Hematopoietic multipotent progenitor cell (in vitro differentiated cells): ENCODE measurements around the gene BGN. TPM values are rescaled to one million over a fixed set of nuclear protein-coding genes. Genes with fewer than 3 reads are reported as not detected.
A peak's percentile ranks its signal among the peaks of the same experiment; 100 is the strongest.

Experiments used
- DNase-seq, 3 donors: peaks; one replicate each; pipeline ENCODE4 v3.0.0-alpha.2; 2011 to 2015; ENCODE audit warnings: low read depth in 2 of 3, low spot score in 2 of 3
- total RNA-seq: library from RNA; depleted of rRNA; stranded (reverse); fragments of >200 nt; gene quantifications from one replicate; pipeline ENCODE4 v1.2.3, GENCODE V29; 2012

Gene BGN
- total RNA-seq, 1 donor = not detected

DNA sequence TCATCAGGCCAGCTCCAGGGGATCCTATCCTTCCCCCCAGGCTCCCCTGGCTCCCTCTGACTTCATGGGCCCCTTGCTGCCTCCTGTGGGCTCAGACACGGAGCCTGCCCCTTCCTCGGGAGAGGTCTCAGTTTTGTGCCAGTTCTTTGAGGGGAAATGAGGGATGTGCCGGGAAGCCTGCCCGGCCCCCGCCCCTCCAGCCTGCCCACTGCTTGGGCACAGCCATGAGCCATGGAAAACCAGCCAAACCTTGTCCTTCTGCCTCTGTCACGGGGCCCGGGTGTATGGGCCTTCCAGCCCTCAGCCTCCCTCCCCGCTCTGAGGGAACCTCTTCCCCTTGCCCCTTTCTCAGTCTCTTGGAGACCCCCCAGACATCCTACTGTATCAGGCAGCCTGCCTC, 6.8 kb downstream of the BGN start:
- no peak for DNase-seq

GRCh38 chrX:153502131-153502530, 7.4 kb downstream of the BGN start:
- no peak for DNase-seq

- no peak for DNase-seq
These were observed 8.0 kb downstream of the BGN start for GRCh38 chrX:153502796-153503195.

DNA sequence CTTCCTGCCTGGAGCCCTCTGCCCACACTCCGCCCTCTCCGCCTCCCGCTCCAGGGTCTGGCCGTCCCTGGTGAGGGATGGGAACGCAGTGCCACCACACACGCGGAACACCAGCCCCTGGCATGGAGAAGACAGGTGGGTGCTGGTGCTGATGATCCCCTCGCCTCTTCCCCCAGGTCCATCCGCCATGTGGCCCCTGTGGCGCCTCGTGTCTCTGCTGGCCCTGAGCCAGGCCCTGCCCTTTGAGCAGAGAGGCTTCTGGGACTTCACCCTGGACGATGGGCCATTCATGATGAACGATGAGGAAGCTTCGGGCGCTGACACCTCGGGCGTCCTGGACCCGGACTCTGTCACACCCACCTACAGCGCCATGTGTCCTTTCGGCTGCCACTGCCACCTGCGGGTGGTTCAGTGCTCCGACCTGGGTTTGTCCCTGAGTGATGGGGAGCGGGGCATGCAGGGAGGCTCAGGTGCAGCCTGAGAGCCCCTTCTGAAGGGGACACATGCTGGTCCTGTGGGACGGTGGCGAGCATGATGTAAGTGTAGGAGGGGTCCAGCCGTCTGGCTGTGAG, 9.8 kb downstream of the BGN start:
- DNase-seq = no peak

DNA sequence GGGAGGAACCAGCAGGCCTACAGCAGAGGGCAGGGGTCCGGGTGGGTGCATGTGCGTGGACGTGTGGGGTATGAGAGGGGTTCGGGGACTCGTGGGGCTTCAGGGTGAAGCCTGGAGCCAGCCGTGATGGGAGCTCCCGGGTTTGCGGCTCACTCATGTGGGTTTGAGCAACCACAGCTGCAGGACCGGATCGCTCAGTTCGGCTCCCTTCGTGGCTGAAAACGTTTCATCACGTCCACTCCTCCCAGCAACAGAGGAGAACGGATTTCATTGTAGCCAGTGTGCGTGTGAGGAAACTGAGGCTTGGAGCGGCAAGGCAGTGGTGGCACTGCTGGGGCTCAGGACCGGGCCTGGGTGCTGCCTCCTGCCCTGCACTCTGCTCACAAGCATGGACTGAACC, 10.6 kb downstream of the BGN start:
- no peak for DNase-seq

- DNase-seq = peak; percentile 62 to 78 (median 70)
These were observed 12.9 kb downstream of the BGN start for GRCh38 chrX:153507484-153508178.

- DNase-seq = no peak
These were observed 14.8 kb downstream of the BGN start for GRCh38 chrX:153509592-153509991.

DNA sequence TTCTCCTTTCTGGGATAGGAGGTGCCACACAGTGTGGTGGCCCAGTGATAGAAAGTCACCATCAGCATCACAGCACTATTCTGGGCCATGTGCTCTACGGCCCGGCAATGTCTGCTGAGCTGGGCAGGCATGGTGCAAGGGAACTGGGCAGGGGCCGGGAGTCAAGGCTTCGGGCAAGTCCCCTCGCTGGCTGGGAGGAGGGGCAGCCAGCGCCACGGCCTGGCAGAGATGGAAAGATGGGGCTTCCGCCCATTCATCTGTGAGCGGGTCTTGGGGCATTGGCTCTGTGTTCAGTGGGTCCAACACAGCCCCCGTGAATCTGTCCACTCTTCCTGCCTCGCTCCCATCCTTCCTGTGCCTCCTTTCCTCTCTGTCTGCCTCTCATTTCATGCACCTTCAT, 15.6 kb downstream of the BGN start:
- no peak for DNase-seq

DNA sequence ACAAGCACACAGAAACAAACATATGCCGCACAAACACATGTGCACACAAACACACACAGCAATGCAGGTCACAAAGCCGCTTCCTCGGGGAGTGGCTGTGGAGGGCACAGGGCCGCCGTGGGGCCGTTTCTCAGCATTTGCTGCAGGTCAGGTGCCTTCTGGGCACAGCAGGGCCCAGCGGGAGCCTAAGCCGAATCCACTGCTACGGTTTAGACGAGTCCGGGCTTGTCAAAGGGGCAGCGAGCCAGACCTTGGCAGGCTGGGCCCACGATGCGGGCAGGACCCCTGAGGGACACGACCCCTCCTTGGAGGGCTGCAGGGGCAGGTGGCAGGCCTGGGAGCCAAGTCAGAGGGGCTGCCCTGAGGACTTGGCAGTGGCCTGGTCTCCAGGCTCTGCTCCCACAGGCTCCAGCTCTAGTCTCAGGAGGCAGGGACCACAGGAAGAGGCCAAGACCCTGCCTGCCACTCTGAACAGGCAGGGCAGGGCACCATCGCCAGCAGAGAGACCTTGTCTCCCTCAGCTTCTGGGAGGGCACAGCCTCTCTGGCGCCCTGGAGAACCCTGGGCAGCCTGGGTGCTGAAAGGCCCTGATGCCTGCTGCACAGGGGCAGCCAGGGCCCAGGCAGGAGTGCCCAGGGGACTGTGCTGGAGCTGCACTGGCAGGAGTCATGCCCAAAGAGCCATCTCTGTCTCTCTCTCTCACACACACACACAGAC, 17.2 kb downstream of the BGN start:
- no peak for DNase-seq

DNA sequence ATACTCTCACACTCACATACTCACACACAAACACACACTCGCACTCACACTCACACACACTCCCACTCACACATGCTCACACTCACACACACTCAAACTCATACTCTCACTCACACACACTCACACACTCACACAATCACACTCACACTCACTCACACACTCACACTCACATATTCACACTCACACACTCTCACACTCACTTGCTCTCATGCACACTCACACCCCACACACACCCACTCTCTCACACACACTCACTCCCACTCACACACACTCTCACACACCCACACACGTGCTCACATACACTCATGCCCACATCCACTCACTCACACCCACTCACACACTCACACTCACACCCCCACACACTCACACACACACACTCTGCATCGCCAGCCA, 17.7 kb downstream of the BGN start:
- no peak for DNase-seq

DNA sequence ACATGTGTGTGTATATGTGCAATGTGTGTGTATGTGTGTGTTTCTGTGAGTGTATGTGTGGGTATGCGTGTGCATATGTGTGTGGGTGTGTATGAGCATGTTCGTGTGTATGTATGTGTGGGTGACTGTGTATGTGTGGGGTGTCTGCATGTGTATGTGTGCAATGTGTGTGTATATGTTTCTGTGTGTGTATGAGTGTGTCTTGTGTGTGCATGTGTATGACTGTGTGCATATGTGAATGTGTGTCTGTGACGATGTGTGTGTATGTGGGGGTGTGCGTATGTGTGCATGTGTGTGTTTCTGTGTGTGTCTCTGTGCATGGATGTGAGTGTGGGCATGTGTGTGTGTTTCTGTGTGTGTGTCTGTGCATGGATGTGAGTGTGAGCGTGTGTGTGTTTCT, 18.5 kb downstream of the BGN start:
- DNase-seq = no peak

GRCh38 chrX:153514259-153514658, 19.5 kb downstream of the BGN start:
- DNase-seq = no peak

DNA sequence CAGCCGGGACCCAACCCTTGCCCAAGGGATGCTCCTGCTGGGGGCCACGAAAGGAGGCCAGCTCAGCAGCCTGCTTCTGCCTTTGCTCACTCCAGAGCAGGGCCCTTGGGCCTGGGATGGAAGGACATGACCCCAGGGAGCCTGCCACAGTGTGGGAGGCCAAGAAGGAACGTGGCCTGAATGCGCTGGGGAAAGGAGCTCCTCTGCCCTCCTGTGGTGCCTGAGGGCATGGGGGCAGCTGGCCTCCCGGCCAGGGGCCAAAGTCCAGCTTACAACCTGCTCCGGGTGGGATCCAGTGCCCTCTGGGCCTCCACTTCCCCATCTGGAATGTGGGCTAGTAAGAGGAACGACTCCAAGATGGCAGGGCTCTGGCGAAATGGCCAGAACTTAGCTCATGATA, 20.7 kb downstream of the BGN start:
- DNase-seq = no peak

GRCh38 chrX:153516073-153516472, 21.3 kb downstream of the BGN start:
- DNase-seq = peak in 1 of 3 donors; percentile 20

GRCh38 chrX:153517423-153517822, 22.6 kb downstream of the BGN start, which contains the start of gene ATP2B3:
ATP2B3 (plus strand) TSS chrX:153517642; CDS start chrX:153536248, 18,606 bp downstream.
- DNase-seq = no peak

DNA sequence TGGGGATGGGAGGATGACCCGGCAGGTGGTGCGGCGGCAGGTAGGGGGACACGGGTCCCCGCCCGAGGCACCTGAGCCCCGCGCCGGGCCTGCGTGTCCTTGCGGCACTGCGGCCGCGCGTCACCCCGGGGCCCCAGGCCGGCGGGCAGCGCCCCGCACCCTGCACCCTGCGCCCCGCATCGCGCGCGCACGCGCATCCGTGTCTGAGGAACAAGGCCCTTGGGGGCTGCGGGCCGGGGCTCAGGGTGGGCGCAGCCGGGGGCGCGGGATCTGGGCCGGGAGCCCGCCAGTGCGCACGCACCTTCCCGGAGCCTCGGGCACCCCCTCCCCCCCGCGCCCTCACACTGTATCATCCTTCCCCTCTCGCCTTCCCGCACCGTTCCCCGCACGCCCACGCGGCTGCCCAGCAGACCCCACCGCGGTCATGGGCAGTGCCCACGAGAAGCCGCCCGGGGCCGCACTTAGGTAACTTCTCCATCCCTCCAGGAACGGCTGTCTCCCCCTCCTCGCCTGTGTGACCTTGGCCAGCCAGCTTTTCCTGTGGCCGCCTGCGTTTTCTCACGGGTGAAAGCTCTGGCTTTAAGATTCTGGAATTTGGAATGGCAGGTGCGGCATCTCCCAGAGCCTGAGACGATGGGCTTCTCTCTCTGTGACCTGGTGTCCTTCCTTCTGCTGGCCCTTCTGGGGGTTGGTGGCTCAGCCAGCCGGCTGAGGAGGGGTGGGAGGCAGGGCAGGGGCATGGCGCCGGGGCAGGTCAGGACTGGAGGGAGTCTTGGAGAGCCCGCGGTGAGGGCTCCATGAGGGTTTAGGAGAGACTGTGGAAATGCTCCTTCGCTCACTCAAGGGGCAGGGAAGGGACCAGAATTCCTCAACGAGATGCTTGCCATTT, 23.4 kb downstream of the BGN start:
- no peak for DNase-seq

DNA sequence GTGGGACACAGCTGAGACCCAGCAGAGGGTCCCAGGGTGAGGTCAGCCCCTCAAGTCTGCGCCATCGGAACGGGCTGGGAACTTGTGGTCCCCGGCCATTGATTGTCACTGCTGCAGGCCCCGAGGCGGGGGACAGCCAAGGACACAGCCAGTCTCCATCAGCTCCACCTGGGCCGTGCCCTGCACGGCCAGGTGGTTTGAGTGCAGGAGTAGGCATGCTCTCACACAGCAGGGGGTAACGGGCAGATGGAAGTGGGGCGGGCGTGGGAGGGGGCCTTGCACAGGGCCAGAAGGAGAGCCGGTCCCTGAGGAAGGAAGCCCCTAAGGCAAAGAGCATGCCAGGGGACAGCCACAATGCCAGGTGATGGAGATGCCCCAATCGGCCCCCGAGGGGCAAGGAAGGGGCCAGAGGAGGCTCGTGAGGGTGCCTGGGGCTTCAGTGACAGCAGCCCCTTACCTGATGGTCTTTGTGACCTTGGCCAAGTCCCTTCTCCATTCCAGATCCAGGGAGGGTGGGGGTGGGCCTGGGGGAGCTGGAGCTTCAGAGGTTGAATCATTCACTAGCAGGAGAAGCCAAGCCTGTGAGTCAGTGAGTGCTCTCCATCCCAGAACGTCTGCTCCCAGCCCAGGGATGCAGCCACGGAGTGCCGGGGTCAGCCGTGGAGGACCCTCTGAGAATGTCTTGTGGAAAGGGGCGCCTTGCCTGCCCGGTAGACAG, 24.9 kb downstream of the BGN start:
- no peak for DNase-seq

DNA sequence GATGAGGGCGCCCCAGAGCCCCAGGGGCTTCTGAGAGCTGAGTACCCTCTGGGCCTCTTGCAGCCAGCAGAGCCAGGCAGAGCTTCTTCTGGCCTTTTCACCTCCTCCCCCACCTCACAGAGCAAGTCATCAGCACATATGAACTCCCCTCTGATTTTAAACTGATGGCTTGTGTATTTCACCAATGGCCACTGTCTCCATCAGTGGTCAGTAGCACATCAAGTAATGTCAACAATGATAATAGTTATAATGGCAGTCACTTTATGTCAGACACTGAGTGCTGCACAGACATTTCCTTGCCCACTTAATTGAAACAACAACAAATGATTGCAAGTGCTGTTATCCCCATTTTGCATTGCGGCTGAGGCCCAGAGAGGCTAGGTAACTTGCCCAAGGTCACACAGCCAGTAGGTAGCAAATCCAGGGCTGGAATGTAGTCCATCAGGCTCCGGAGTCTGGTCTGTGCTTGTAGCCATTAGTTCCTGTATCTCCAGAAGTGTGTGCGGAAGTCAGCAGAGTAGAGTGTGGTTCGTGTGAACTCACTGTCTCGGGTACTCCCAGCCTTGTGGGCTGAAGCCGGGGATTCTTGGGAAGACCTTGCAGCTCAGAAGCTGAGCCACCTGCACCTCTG, 25.6 kb downstream of the BGN start:
- no peak for DNase-seq

GRCh38 chrX:153521034-153521433, 26.3 kb downstream of the BGN start:
- DNase-seq = no peak

- DNase-seq = no peak
These were observed 27.5 kb downstream of the BGN start for GRCh38 chrX:153522259-153522658.
